ENCODE data around the gene HIP1. TPM values are rescaled to one million over a fixed set of nuclear protein-coding genes. Genes with fewer than 3 reads are reported as not detected.
"Not testable (repeated sequence)": the region's sequence is repeated elsewhere in the genome, so short reads cannot be mapped to it uniquely, and the experiment has no call there.

The HIP1 gene
- total and polyA plus RNA-seq, 4 donors = 10.2 to 51.2 (median 28.6) TPM

GRCh38 chr7:75635036-75635435 lies 103.7 kb downstream of the HIP1 start:
- Histone ChIP-seq H3K9ac (ENCODE audit: insufficient read depth in 1 of 2, low read length in 2 of 2) (no peak overlapping the region), H3K9me3 (ENCODE audit: control insufficient read depth in 4 of 4, insufficient read depth in 3 of 4, low read length in 3 of 4) (peaks cover 0 to 2% (median 0%) of the 10 kb centered on the region in 4 donors), H3K4me3 (no peak overlapping the region), H3K27me3 (ENCODE audit: control insufficient read depth in 3 of 3, insufficient read depth in 3 of 3, low read length in 2 of 3) (no peaks in the 10 kb centered on the region), H3K27ac (ENCODE audit: low read depth in 1 of 2, low read length in 1 of 2) (no peak overlapping the region), H3K36me3 (ENCODE audit: control insufficient read depth in 4 of 4, insufficient read depth in 4 of 4, low read length in 4 of 4) (peaks cover 0 to 2% (median 0%) of the 10 kb centered on the region in 4 donors), H3K4me1 (ENCODE audit: control insufficient read depth in 5 of 5, insufficient read depth in 5 of 5, low read length in 5 of 5) (peaks cover 0 to 14% (median 7%) of the 10 kb centered on the region in 5 donors)
- DNase-seq = no peak
- TF ChIP-seq CTCF (IDR thresholded peaks at IDR 0.05; ENCODE audit: control extremely low read depth, extremely low read depth) = no peak
- WGBS, 2 donors = 91 to 92% methylated on average over 5 of the region's 5 CpGs
- no peak for ATAC-seq (ENCODE audit: insufficient read depth, low FRiP score)

DNA sequence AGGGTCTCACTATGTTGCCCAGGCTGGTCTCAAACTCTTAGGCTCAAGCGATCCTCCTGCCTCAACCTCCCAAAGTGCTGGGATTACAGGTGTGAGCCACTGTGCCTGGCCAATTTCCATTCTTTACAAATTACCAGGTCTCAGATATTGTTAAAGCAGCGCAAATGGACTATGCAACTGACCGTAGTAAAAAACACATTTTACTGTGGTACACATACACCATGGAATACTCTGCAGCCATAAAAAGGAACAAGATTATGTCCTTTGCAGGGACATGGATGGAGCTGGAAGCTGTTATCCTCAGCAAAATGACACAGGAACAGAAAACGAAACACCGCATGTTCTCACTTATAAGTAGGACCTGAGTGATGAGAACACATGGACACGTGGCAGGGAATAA lies 106.2 kb downstream of the HIP1 start:
- H3K4me3 ChIP-seq; ATAC-seq (ENCODE audit: insufficient read depth, low FRiP score); H3K9ac ChIP-seq (ENCODE audit: insufficient read depth in 1 of 2, low read length in 2 of 2); H3K9me3 ChIP-seq (ENCODE audit: control insufficient read depth in 4 of 4, insufficient read depth in 3 of 4, low read length in 3 of 4); H3K27me3 ChIP-seq (ENCODE audit: control insufficient read depth in 3 of 3, insufficient read depth in 3 of 3, low read length in 2 of 3); H3K4me1 ChIP-seq (ENCODE audit: control insufficient read depth in 5 of 5, insufficient read depth in 5 of 5, low read length in 5 of 5); DNase-seq; H3K36me3 ChIP-seq (ENCODE audit: control insufficient read depth in 4 of 4, insufficient read depth in 4 of 4, low read length in 4 of 4); H3K27ac ChIP-seq (ENCODE audit: low read depth in 1 of 2, low read length in 1 of 2): not testable (repeated sequence)
- 96 to 99% methylated on average over 6 of the region's 6 CpGs for WGBS, 2 donors

- DNase-seq = no peak
- Histone ChIP-seq H3K27ac (ENCODE audit: low read depth in 1 of 2, low read length in 1 of 2) (no peak overlapping the region), H3K4me1 (ENCODE audit: control insufficient read depth in 5 of 5, insufficient read depth in 5 of 5, low read length in 5 of 5) (peaks cover 0 to 7% (median 0%) of the 10 kb centered on the region in 5 donors), H3K9me3 (ENCODE audit: control insufficient read depth in 4 of 4, insufficient read depth in 3 of 4, low read length in 3 of 4) (peaks cover 0 to 6% (median 0%) of the 10 kb centered on the region in 4 donors), H3K27me3 (ENCODE audit: control insufficient read depth in 3 of 3, insufficient read depth in 3 of 3, low read length in 2 of 3) (no peaks in the 10 kb centered on the region), H3K4me3 (no peak overlapping the region), H3K9ac (ENCODE audit: insufficient read depth in 1 of 2, low read length in 2 of 2) (no peak overlapping the region), H3K36me3 (ENCODE audit: control insufficient read depth in 4 of 4, insufficient read depth in 4 of 4, low read length in 4 of 4) (peaks cover 0 to 7% (median 1%) of the 10 kb centered on the region in 4 donors)
- WGBS, 2 donors = 52 to 70% methylated on average over 9 of the region's 9 CpGs
- ATAC-seq (ENCODE audit: insufficient read depth, low FRiP score) = no peak
- no peak for TF ChIP-seq CTCF (IDR thresholded peaks at IDR 0.05; ENCODE audit: control extremely low read depth, extremely low read depth)
These were observed 107.0 kb downstream of the HIP1 start for GRCh38 chr7:75631711-75632110.

- DNase-seq (no peak), ATAC-seq (ENCODE audit: insufficient read depth, low FRiP score) (no peak)
- TF ChIP-seq CTCF (IDR thresholded peaks at IDR 0.05; ENCODE audit: control extremely low read depth, extremely low read depth) = no peak
- no peak overlapping the region for H3K4me3 ChIP-seq
- no peaks in the 10 kb centered on the region for H3K27me3 ChIP-seq (ENCODE audit: control insufficient read depth in 3 of 3, insufficient read depth in 3 of 3, low read length in 2 of 3)
- 44 to 70% methylated on average over 3 of the region's 3 CpGs for WGBS, 2 donors
- H3K9me3 ChIP-seq (ENCODE audit: control insufficient read depth in 4 of 4, insufficient read depth in 3 of 4, low read length in 3 of 4) = peaks cover 0 to 6% (median 0%) of the 10 kb centered on the region in 4 donors
- H3K9ac ChIP-seq (ENCODE audit: insufficient read depth in 1 of 2, low read length in 2 of 2) = no peak overlapping the region
- H3K4me1 ChIP-seq (ENCODE audit: control insufficient read depth in 5 of 5, insufficient read depth in 5 of 5, low read length in 5 of 5) = peaks cover 0 to 7% (median 0%) of the 10 kb centered on the region in 5 donors
- H3K36me3 ChIP-seq (ENCODE audit: control insufficient read depth in 4 of 4, insufficient read depth in 4 of 4, low read length in 4 of 4) = peaks cover 0 to 7% (median 1%) of the 10 kb centered on the region in 4 donors
- H3K27ac ChIP-seq (ENCODE audit: low read depth in 1 of 2, low read length in 1 of 2) = no peak overlapping the region
These were observed 108.2 kb downstream of the HIP1 start for GRCh38 chr7:75630549-75630948.
